Loucy (cell line): ENCODE data around the gene RHCG.

Experiments
- EZH2phosphoT487 ChIP-seq: fragments of 200-600 bp; IDR thresholded peaks from 2 replicates; pipeline ENCODE4 v1.6.1; 2018; ENCODE audit warnings: antibody characterized with exemption, mild to moderate bottlenecking, moderate library complexity, borderline replicate concordance
- TF ChIP-seq, protein P1 (sequence below): fragments of 200-600 bp; sonication (generic); conservative IDR thresholded peaks from 2 replicates; pipeline ENCODE4 v1.5.1; 2014; ENCODE audit warnings: mild to moderate bottlenecking, antibody characterized with exemption, low read length

DNA sequence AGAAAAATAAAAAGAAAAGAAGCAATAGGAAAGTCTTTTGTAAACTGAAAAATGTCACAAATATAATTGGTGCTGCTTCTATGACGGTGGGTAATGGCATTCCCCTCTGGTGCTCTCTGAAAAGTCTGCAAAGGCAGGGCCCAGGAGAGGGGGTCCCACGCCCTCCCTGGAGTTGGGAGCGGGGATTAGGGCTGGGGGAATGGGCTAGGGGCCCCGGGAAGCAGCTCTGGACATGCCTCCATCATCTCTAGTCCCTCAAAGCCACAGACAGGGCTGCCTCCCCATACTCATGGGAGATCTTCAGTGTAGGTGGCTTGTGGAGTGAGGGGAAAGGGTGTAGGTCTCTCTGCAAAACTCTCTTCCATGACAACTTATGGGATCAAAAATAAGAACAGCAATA, 7.8 kb upstream of the RHCG start:
- TF ChIP-seq, protein P1, sequence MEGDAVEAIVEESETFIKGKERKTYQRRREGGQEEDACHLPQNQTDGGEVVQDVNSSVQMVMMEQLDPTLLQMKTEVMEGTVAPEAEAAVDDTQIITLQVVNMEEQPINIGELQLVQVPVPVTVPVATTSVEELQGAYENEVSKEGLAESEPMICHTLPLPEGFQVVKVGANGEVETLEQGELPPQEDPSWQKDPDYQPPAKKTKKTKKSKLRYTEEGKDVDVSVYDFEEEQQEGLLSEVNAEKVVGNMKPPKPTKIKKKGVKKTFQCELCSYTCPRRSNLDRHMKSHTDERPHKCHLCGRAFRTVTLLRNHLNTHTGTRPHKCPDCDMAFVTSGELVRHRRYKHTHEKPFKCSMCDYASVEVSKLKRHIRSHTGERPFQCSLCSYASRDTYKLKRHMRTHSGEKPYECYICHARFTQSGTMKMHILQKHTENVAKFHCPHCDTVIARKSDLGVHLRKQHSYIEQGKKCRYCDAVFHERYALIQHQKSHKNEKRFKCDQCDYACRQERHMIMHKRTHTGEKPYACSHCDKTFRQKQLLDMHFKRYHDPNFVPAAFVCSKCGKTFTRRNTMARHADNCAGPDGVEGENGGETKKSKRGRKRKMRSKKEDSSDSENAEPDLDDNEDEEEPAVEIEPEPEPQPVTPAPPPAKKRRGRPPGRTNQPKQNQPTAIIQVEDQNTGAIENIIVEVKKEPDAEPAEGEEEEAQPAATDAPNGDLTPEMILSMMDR = no peak
- TF ChIP-seq EZH2phosphoT487 = no peak
